Activated naive CD8-positive, alpha-beta T cell treated with anti-CD3 and anti-CD28 coated beads, Interleukin-2, amount 10 ng/mL, durations not matched to agents 7 days and 5 days (primary cell): ENCODE measurements around the gene SPTSSA. TPM values are rescaled to one million over a fixed set of nuclear protein-coding genes. Genes with fewer than 3 reads are reported as not detected.
"Not testable (repeated sequence)": the region's sequence is repeated elsewhere in the genome, so short reads cannot be mapped to it uniquely, and the experiment has no call there.

Source experiments
- ATAC-seq: fragments of 150-1000 bp; cut with Tn5 transposase; one replicate; pipeline ENCODE4 v1.10.0; 2021; ENCODE audit warnings: low read depth, moderate library complexity
- POLR2A ChIA-PET: fragments of 350-600 bp; sonication (Branson Sonifier 250); formaldehyde crosslinking; loops from one replicate; lab custom pipeline; 2021; ENCODE audit warnings: antibody characterized with exemption; lab: Charles Lee
- DNase-seq: peaks from one replicate; pipeline ENCODE4 v3.0.0; 2021
- H3K27ac Mint-ChIP-seq: one replicate; pipeline ENCODE4 v1.8.0; 2022; ENCODE audit warnings: mild to moderate bottlenecking, mixed read lengths
- H3K27me3 Mint-ChIP-seq: one replicate; pipeline ENCODE4 v1.8.0; 2022; ENCODE audit warnings: mild to moderate bottlenecking, moderate library complexity, mixed read lengths
- H3K36me3 Mint-ChIP-seq: one replicate; pipeline ENCODE4 v1.8.0; 2021; ENCODE audit warnings: mild to moderate bottlenecking, mixed read lengths
- H3K4me1 Mint-ChIP-seq: one replicate; pipeline ENCODE4 v1.8.0; 2021; ENCODE audit warnings: mixed read lengths
- H3K4me3 Mint-ChIP-seq: one replicate; pipeline ENCODE4 v1.8.0; 2022; ENCODE audit warnings: mild to moderate bottlenecking, moderate library complexity, mixed read lengths
- H3K9me3 Mint-ChIP-seq: one replicate; pipeline ENCODE4 v1.8.0; 2021; ENCODE audit warnings: mixed read lengths
- total RNA-seq, 2 experiments: library from RNA; stranded (reverse); gene quantifications; one replicate each; pipeline ENCODE4 v1.2.3, GENCODE V29; 2021

SPTSSA gene
- total RNA-seq, 2 experiments from 2014 or later = 10.3 to 11.5 TPM

GRCh38 chr14:34436118-34436905 is 25.7 kb downstream of the SPTSSA start:
- Mint-ChIP-seq H3K27ac (no peak overlapping the region), H3K36me3 (peaks cover 8% of the 10 kb centered on the region), H3K9me3 (peaks cover 1% of the 10 kb centered on the region), H3K27me3 (no peaks in the 10 kb centered on the region), H3K4me3 (no peak overlapping the region), H3K4me1 (no peaks in the 10 kb centered on the region)
- POLR2A ChIA-PET = no interaction called here
- ATAC-seq (no peak), DNase-seq (no peak)

GRCh38 chr14:34433957-34434356 is 28.1 kb downstream of the SPTSSA start:
- Mint-ChIP-seq H3K4me1 (no peaks in the 10 kb centered on the region), H3K36me3 (peaks cover 6% of the 10 kb centered on the region), H3K27me3 (no peaks in the 10 kb centered on the region), H3K4me3 (no peak overlapping the region), H3K27ac (no peak overlapping the region), H3K9me3 (peaks cover 1% of the 10 kb centered on the region)
- ATAC-seq = no peak
- DNase-seq = no peak
- POLR2A ChIA-PET = no interaction called here

- H3K9me3 Mint-ChIP-seq, DNase-seq, H3K4me1 Mint-ChIP-seq, H3K27me3 Mint-ChIP-seq, H3K4me3 Mint-ChIP-seq, H3K36me3 Mint-ChIP-seq, ATAC-seq, H3K27ac Mint-ChIP-seq, POLR2A ChIA-PET: not testable (repeated sequence)
These were observed 34.0 kb downstream of the SPTSSA start for GRCh38 chr14:34428102-34428466.

- no peaks in the 10 kb centered on the region for H3K4me1 Mint-ChIP-seq
- POLR2A ChIA-PET = no interaction called here
- peaks cover under 1% of the 10 kb centered on the region for H3K9me3 Mint-ChIP-seq
- ATAC-seq (no peak), DNase-seq (no peak)
- no peak overlapping the region for H3K4me3 Mint-ChIP-seq
- no peaks in the 10 kb centered on the region for H3K36me3 Mint-ChIP-seq
- H3K27ac Mint-ChIP-seq = no peak overlapping the region
- H3K27me3 Mint-ChIP-seq = peaks cover 7% of the 10 kb centered on the region
These were observed 35.4 kb downstream of the SPTSSA start for GRCh38 chr14:34426313-34427295.

- Mint-ChIP-seq H3K27me3 (peaks cover 7% of the 10 kb centered on the region), H3K36me3 (no peaks in the 10 kb centered on the region), H3K27ac (no peak overlapping the region), H3K4me1 (no peaks in the 10 kb centered on the region), H3K9me3 (peaks cover 3% of the 10 kb centered on the region), H3K4me3 (no peak overlapping the region)
- ATAC-seq (no peak), DNase-seq (no peak)
- POLR2A ChIA-PET = no interaction called here
These were observed 36.8 kb downstream of the SPTSSA start for GRCh38 chr14:34425095-34425851.

GRCh38 chr14:34424488-34424887 is 37.6 kb downstream of the SPTSSA start:
- no peak overlapping the region for H3K27ac Mint-ChIP-seq
- H3K27me3 Mint-ChIP-seq = peaks cover 7% of the 10 kb centered on the region
- H3K4me3 Mint-ChIP-seq = no peak overlapping the region
- no peaks in the 10 kb centered on the region for H3K4me1 Mint-ChIP-seq
- no peaks in the 10 kb centered on the region for H3K36me3 Mint-ChIP-seq
- DNase-seq (no peak), ATAC-seq (no peak)
- peaks cover 3% of the 10 kb centered on the region for H3K9me3 Mint-ChIP-seq
- POLR2A ChIA-PET = no interaction called here

- Mint-ChIP-seq H3K27ac (no peak overlapping the region), H3K9me3 (peaks cover 3% of the 10 kb centered on the region), H3K36me3 (no peaks in the 10 kb centered on the region), H3K4me3 (no peak overlapping the region), H3K4me1 (no peaks in the 10 kb centered on the region), H3K27me3 (peaks cover 7% of the 10 kb centered on the region)
- ATAC-seq (no peak), DNase-seq (no peak)
- POLR2A ChIA-PET = no interaction called here
These were observed 38.6 kb downstream of the SPTSSA start for GRCh38 chr14:34423445-34423844.

GRCh38 chr14:34420547-34421150 is 41.4 kb downstream of the SPTSSA start:
- H3K4me3 Mint-ChIP-seq = no peak overlapping the region
- POLR2A ChIA-PET = no interaction called here
- no peaks in the 10 kb centered on the region for H3K4me1 Mint-ChIP-seq
- H3K27me3 Mint-ChIP-seq = peaks cover 8% of the 10 kb centered on the region
- H3K27ac Mint-ChIP-seq = no peak overlapping the region
- H3K36me3 Mint-ChIP-seq = no peaks in the 10 kb centered on the region
- ATAC-seq (no peak), DNase-seq (no peak)
- H3K9me3 Mint-ChIP-seq = peaks cover 3% of the 10 kb centered on the region

GRCh38 chr14:34409721-34410120 is 52.3 kb downstream of the SPTSSA start:
- POLR2A ChIA-PET = no interaction called here
- Mint-ChIP-seq H3K27ac (no peak overlapping the region), H3K4me1 (no peaks in the 10 kb centered on the region), H3K27me3 (peaks cover 3% of the 10 kb centered on the region), H3K36me3 (no peaks in the 10 kb centered on the region), H3K9me3 (peaks cover 6% of the 10 kb centered on the region), H3K4me3 (no peak overlapping the region)
- no peak for DNase-seq
- ATAC-seq = no peak

GRCh38 chr14:34407951-34408350 is 54.1 kb downstream of the SPTSSA start:
- DNase-seq (no peak), ATAC-seq (no peak)
- H3K4me1 Mint-ChIP-seq = no peaks in the 10 kb centered on the region
- no peak overlapping the region for H3K27ac Mint-ChIP-seq
- POLR2A ChIA-PET = no interaction called here
- peaks cover 5% of the 10 kb centered on the region for H3K9me3 Mint-ChIP-seq
- no peak overlapping the region for H3K4me3 Mint-ChIP-seq
- no peaks in the 10 kb centered on the region for H3K36me3 Mint-ChIP-seq
- no peaks in the 10 kb centered on the region for H3K27me3 Mint-ChIP-seq

GRCh38 chr14:34404416-34404815 is 57.6 kb downstream of the SPTSSA start:
- H3K4me3 Mint-ChIP-seq = no peak overlapping the region
- no peaks in the 10 kb centered on the region for H3K4me1 Mint-ChIP-seq
- H3K27ac Mint-ChIP-seq = no peak overlapping the region
- no peaks in the 10 kb centered on the region for H3K27me3 Mint-ChIP-seq
- ATAC-seq = no peak
- DNase-seq = no peak
- POLR2A ChIA-PET = no interaction called here
- H3K36me3 Mint-ChIP-seq = no peaks in the 10 kb centered on the region
- no peaks in the 10 kb centered on the region for H3K9me3 Mint-ChIP-seq

- no peak overlapping the region for H3K27ac Mint-ChIP-seq
- H3K4me1 Mint-ChIP-seq = no peaks in the 10 kb centered on the region
- H3K4me3 Mint-ChIP-seq = no peak overlapping the region
- no peaks in the 10 kb centered on the region for H3K27me3 Mint-ChIP-seq
- no peaks in the 10 kb centered on the region for H3K9me3 Mint-ChIP-seq
- no peak for ATAC-seq
- no peaks in the 10 kb centered on the region for H3K36me3 Mint-ChIP-seq
- POLR2A ChIA-PET = no interaction called here
- DNase-seq = no peak
These were observed 58.4 kb downstream of the SPTSSA start for GRCh38 chr14:34403646-34404045.

- no peak overlapping the region for H3K4me3 Mint-ChIP-seq
- POLR2A ChIA-PET = no interaction called here
- H3K27ac Mint-ChIP-seq = no peak overlapping the region
- DNase-seq = no peak
- H3K27me3 Mint-ChIP-seq = peaks cover 2% of the 10 kb centered on the region
- no peaks in the 10 kb centered on the region for H3K4me1 Mint-ChIP-seq
- H3K9me3 Mint-ChIP-seq = no peaks in the 10 kb centered on the region
- ATAC-seq = no peak
- H3K36me3 Mint-ChIP-seq = no peaks in the 10 kb centered on the region
These were observed 64.0 kb downstream of the SPTSSA start for GRCh38 chr14:34398024-34398423.
